Heart left ventricle (tissue), 13 donors: ENCODE results near the gene SCN4B.

Experiments used
- CTCF ChIP-seq, 12 donors: fragments of 200-600 bp; sonication (generic) in 4 of 12; IDR thresholded peaks; one replicate each; pipeline versions ENCODE4 v1.5.0 to v1.8.0; 2018 to 2022; ENCODE audit warnings: antibody characterized with exemption in 12 of 12, mild to moderate bottlenecking in 5 of 12
- POLR2A ChIP-seq, 2 donors: fragments of 450-650 bp; IDR thresholded peaks; one replicate each; pipeline ENCODE4 v1.6.1; 2017; ENCODE audit warnings: antibody characterized with exemption in 2 of 2, mild to moderate bottlenecking in 2 of 2, moderate library complexity in 2 of 2
- donor health status: ischemic (EF 13 %, LVEDD 7.1; RV severe dilation, severe dysfunction).
- donor health status: DM: no; HTN: yes; CAD: no.
- donor health status: DM: no; HTN: no; CAD: no.
- donor health status: ischemic (EF 25% LVEDD 6.9; RV normal size, moderate dysfunction).
- donor health status: ischemic (EF 25% LVEDD 5.7; RV mildly dilated, moderate dysfunction).
- donor health status: ischemic (EF 35%, LVEDD 5.7; RV mildly dilated, moderate dysfunction).
- donor health status: nonischemic (EF 11% LVEDD 7.7; RV severe dilation, severe dysfunction).
- donor health status: DM: yes; HTN: yes; CAD: no.
- donor health status: PGD.
- donor health status: ischemic (EF 29% LVEDD 5.4; RV normal size, mild dysfunction).
- donor health status: nonischemic (EF 23%, LVEDD 6.1; RV moderate dilation, normal function).

GRCh38 chr11:118142081-118142480 lies 10.5 kb downstream of the SCN4B start:
- TF ChIP-seq CTCF (IDR thresholded peaks at IDR 0.05), result no peak
- no peak for TF ChIP-seq POLR2A (IDR thresholded peaks at IDR 0.05)
